ENCODE measurements around the gene LRRC46. TPM values are rescaled to one million over a fixed set of nuclear protein-coding genes. Genes with fewer than 3 reads are reported as not detected.

Gene LRRC46
- total RNA-seq, 1 donor from 2014 or later = 0.35 TPM

- no peak for TF ChIP-seq CTCF (IDR thresholded peaks at IDR 0.05)
- DNase-seq (ENCODE audit: low spot score) = peak; percentile 50
- Mint-ChIP-seq H3K27me3 (ENCODE audit: low read depth) (peaks cover 1% of the 10 kb centered on the region), H3K9me3 (ENCODE audit: low read depth) (no peaks in the 10 kb centered on the region), H3K36me3 (ENCODE audit: low read depth) (peaks cover 42% of the 10 kb centered on the region), H3K4me1 (ENCODE audit: low read depth) (peaks cover 23% of the 10 kb centered on the region), H3K4me3 (ENCODE audit: unreplicated experiment) (no peak overlapping the region), H3K27ac (ENCODE audit: unreplicated experiment) (peak overlapping the region; percentile 74)
Observed at GRCh38 chr17:47810200-47810821, 21.2 kb upstream of the LRRC46 start.

- H3K4me1 Mint-ChIP-seq (ENCODE audit: low read depth) = peaks cover 23% of the 10 kb centered on the region
- TF ChIP-seq CTCF (IDR thresholded peaks at IDR 0.05) = no peak
- no peaks in the 10 kb centered on the region for H3K9me3 Mint-ChIP-seq (ENCODE audit: low read depth)
- H3K36me3 Mint-ChIP-seq (ENCODE audit: low read depth) = peaks cover 46% of the 10 kb centered on the region
- H3K4me3 Mint-ChIP-seq (ENCODE audit: unreplicated experiment) = no peak overlapping the region
- DNase-seq (ENCODE audit: low spot score) = peak; percentile 62
- no peaks in the 10 kb centered on the region for H3K27me3 Mint-ChIP-seq (ENCODE audit: low read depth)
- peak overlapping the region; percentile 88 for H3K27ac Mint-ChIP-seq (ENCODE audit: unreplicated experiment)
Observed at GRCh38 chr17:47810901-47811635, 20.4 kb upstream of the LRRC46 start.

GRCh38 chr17:47811709-47812108, 19.8 kb upstream of the LRRC46 start:
- H3K36me3 Mint-ChIP-seq (ENCODE audit: low read depth) = peaks cover 46% of the 10 kb centered on the region
- no peaks in the 10 kb centered on the region for H3K9me3 Mint-ChIP-seq (ENCODE audit: low read depth)
- H3K4me1 Mint-ChIP-seq (ENCODE audit: low read depth) = peaks cover 23% of the 10 kb centered on the region
- H3K27me3 Mint-ChIP-seq (ENCODE audit: low read depth) = no peaks in the 10 kb centered on the region
- peak; percentile 30 for DNase-seq (ENCODE audit: low spot score)
- H3K27ac Mint-ChIP-seq (ENCODE audit: unreplicated experiment) = peak overlapping the region; percentile 88
- no peak overlapping the region for H3K4me3 Mint-ChIP-seq (ENCODE audit: unreplicated experiment)
- TF ChIP-seq CTCF (IDR thresholded peaks at IDR 0.05) = no peak

GRCh38 chr17:47812146-47812920, 19.1 kb upstream of the LRRC46 start:
- Mint-ChIP-seq H3K4me1 (ENCODE audit: low read depth) (peaks cover 23% of the 10 kb centered on the region), H3K27ac (ENCODE audit: unreplicated experiment) (no peak overlapping the region), H3K36me3 (ENCODE audit: low read depth) (peaks cover 45% of the 10 kb centered on the region), H3K4me3 (ENCODE audit: unreplicated experiment) (no peak overlapping the region), H3K9me3 (ENCODE audit: low read depth) (no peaks in the 10 kb centered on the region), H3K27me3 (ENCODE audit: low read depth) (no peaks in the 10 kb centered on the region)
- no peak for TF ChIP-seq CTCF (IDR thresholded peaks at IDR 0.05)
- DNase-seq (ENCODE audit: low spot score) = peak; percentile 79

- no peak overlapping the region for H3K27ac Mint-ChIP-seq (ENCODE audit: unreplicated experiment)
- H3K4me1 Mint-ChIP-seq (ENCODE audit: low read depth) = peaks cover 23% of the 10 kb centered on the region
- no peaks in the 10 kb centered on the region for H3K27me3 Mint-ChIP-seq (ENCODE audit: low read depth)
- H3K4me3 Mint-ChIP-seq (ENCODE audit: unreplicated experiment) = no peak overlapping the region
- DNase-seq (ENCODE audit: low spot score) = no peak
- peaks cover 44% of the 10 kb centered on the region for H3K36me3 Mint-ChIP-seq (ENCODE audit: low read depth)
- no peak for TF ChIP-seq CTCF (IDR thresholded peaks at IDR 0.05)
- no peaks in the 10 kb centered on the region for H3K9me3 Mint-ChIP-seq (ENCODE audit: low read depth)
Observed at GRCh38 chr17:47813077-47813476, 18.4 kb upstream of the LRRC46 start.

Measured in chondrocyte (in vitro differentiated cells).